ENCODE measurements around the gene COG5.

Gene COG5

GRCh38 chr7:107212725-107213124 is 351.0 kb downstream of the COG5 start:
- DNase-seq: no peak

- no peak for DNase-seq
Measured at GRCh38 chr7:107210400-107210799, 353.3 kb downstream of the COG5 start.

- DNase-seq: no peak
Measured at GRCh38 chr7:107209565-107209964, 354.2 kb downstream of the COG5 start.

- no peak for DNase-seq
Measured at GRCh38 chr7:107208563-107208962, 355.2 kb downstream of the COG5 start.

GRCh38 chr7:107208024-107208521 is 355.6 kb downstream of the COG5 start:
- no peak for DNase-seq

GRCh38 chr7:107207459-107207858 is 356.3 kb downstream of the COG5 start:
- DNase-seq: no peak

GRCh38 chr7:107206706-107207105 is 357.0 kb downstream of the COG5 start:
- DNase-seq: no peak

- DNase-seq: no peak
Measured at GRCh38 chr7:107206136-107206535, 357.6 kb downstream of the COG5 start.

- DNase-seq: no peak
Measured at GRCh38 chr7:107203607-107204006, 360.1 kb downstream of the COG5 start.

- peak; percentile 50 for DNase-seq
Measured at GRCh38 chr7:107201795-107202450, 361.8 kb downstream of the COG5 start.

GRCh38 chr7:107196834-107197610 is 366.7 kb downstream of the COG5 start:
- DNase-seq: no peak

- no peak for DNase-seq
Measured at GRCh38 chr7:107194052-107194451, 369.7 kb downstream of the COG5 start.

GRCh38 chr7:107190090-107190489 is 373.6 kb downstream of the COG5 start:
- no peak for DNase-seq

GRCh38 chr7:107187774-107188173 is 375.9 kb downstream of the COG5 start:
- DNase-seq: no peak

- no peak for DNase-seq
Measured at GRCh38 chr7:107186240-107186639, 377.5 kb downstream of the COG5 start.

- DNase-seq: no peak
Measured at GRCh38 chr7:107185716-107186115, 378.0 kb downstream of the COG5 start.

GRCh38 chr7:107181172-107181571 is 382.5 kb downstream of the COG5 start:
- no peak for DNase-seq

GRCh38 chr7:107180378-107180777 is 383.3 kb downstream of the COG5 start:
- DNase-seq: peak; percentile 45

- no peak for DNase-seq
Measured at GRCh38 chr7:107179326-107180164, 384.2 kb downstream of the COG5 start.

GRCh38 chr7:107173691-107174406 is 389.9 kb downstream of the COG5 start:
- no peak for DNase-seq

GRCh38 chr7:107173191-107173590 is 390.5 kb downstream of the COG5 start:
- no peak for DNase-seq

GRCh38 chr7:107172276-107173032 is 391.3 kb downstream of the COG5 start:
- no peak for DNase-seq
